ENCODE measurements around the gene NTN3.

- TF ChIP-seq RAD21 (IDR thresholded peaks at IDR 0.05; ENCODE audit: low read depth) (no peak), EP300 (IDR thresholded peaks at IDR 0.05; ENCODE audit: borderline replicate concordance) (no peak), CEBPB (IDR thresholded peaks at IDR 0.05) (no peak)
- TF ChIP-seq, protein P1, sequence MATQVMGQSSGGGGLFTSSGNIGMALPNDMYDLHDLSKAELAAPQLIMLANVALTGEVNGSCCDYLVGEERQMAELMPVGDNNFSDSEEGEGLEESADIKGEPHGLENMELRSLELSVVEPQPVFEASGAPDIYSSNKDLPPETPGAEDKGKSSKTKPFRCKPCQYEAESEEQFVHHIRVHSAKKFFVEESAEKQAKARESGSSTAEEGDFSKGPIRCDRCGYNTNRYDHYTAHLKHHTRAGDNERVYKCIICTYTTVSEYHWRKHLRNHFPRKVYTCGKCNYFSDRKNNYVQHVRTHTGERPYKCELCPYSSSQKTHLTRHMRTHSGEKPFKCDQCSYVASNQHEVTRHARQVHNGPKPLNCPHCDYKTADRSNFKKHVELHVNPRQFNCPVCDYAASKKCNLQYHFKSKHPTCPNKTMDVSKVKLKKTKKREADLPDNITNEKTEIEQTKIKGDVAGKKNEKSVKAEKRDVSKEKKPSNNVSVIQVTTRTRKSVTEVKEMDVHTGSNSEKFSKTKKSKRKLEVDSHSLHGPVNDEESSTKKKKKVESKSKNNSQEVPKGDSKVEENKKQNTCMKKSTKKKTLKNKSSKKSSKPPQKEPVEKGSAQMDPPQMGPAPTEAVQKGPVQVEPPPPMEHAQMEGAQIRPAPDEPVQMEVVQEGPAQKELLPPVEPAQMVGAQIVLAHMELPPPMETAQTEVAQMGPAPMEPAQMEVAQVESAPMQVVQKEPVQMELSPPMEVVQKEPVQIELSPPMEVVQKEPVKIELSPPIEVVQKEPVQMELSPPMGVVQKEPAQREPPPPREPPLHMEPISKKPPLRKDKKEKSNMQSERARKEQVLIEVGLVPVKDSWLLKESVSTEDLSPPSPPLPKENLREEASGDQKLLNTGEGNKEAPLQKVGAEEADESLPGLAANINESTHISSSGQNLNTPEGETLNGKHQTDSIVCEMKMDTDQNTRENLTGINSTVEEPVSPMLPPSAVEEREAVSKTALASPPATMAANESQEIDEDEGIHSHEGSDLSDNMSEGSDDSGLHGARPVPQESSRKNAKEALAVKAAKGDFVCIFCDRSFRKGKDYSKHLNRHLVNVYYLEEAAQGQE (IDR thresholded peaks at IDR 0.05; ENCODE audit: low read depth), result no peak
- TF ChIP-seq, protein P2, sequence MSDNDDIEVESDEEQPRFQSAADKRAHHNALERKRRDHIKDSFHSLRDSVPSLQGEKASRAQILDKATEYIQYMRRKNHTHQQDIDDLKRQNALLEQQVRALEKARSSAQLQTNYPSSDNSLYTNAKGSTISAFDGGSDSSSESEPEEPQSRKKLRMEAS (IDR thresholded peaks at IDR 0.05), result no peak
These were observed 13.1 kb downstream of the NTN3 start for GRCh38 chr16:2483939-2484897.
